SK-N-MC (cell line): Measurements from ENCODE around the gene CCDC50.

Experiments used
- DNase-seq: peaks from one replicate; pipeline ENCODE4 v3.0.0-alpha.2; 2011; ENCODE audit warnings: low read depth, low spot score
- H3K27ac ChIP-seq: fragments of 200-600 bp; sonication (generic); 2 replicates; pipeline ENCODE4 v1.5.1; 2016; ENCODE audit warnings: mixed run types
- H3K36me3 ChIP-seq: fragments of 200-600 bp; sonication (generic); 2 replicates; pipeline ENCODE4 v1.6.1; 2017; ENCODE audit warnings: antibody characterized with exemption, low read length, mixed read lengths; ENCODE audit not compliant: insufficient read depth
- H3K4me3 ChIP-seq: fragments of 200-600 bp; sonication (generic); 2 replicates; pipeline ENCODE4 v1.5.1; 2016
- H3K9ac ChIP-seq: fragments of 200-600 bp; sonication (generic); 2 replicates; pipeline ENCODE4 v1.8.0; 2017; ENCODE audit warnings: mixed run types, mixed read lengths; ENCODE audit not compliant: insufficient read length
- H3K9me3 ChIP-seq: fragments of 200-600 bp; sonication (generic); 2 replicates; pipeline ENCODE4 v1.6.1; 2017; ENCODE audit warnings: low read depth, mild to moderate bottlenecking, antibody characterized with exemption, low read length, moderate library complexity, mixed read lengths
- EZH2 ChIP-seq: fragments of 200-600 bp; sonication (generic); IDR thresholded peaks from one replicate; pipeline ENCODE4 v1.6.1; 2017; ENCODE audit warnings: antibody characterized with exemption
- FOXP2 ChIP-seq: optimal IDR thresholded peaks from 2 replicates; pipeline ENCODE3; 2011; ENCODE audit warnings: mild to moderate bottlenecking, moderate library complexity; ENCODE audit not compliant: insufficient read depth; ENCODE audit errors: extremely low read length, control extremely low read depth
- POLR2AphosphoS5 ChIP-seq: IDR thresholded peaks from 2 replicates; pipeline ENCODE4 v1.6.1; 2012; ENCODE audit warnings: mild to moderate bottlenecking, low read depth, low read length, borderline replicate concordance

CCDC50 gene

DNA sequence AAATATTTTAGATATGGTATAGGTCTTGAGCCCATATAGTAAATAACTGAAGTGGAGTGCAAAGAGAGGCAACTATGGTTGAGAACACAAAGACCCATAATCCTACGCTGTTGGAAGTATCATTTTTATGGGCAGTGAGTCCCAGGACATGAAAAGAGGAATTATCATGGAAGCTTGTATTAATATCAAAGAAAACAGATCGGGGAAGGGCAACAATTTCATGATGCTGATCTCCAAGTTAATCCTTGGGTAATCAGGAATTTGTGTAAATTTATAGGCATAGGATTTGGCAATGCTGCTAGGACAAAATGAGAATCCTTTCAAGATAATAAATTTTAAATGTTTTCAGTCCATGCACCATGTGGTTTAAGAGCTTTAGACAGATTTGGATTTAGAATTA lies 91.6 kb downstream of the CCDC50 start:
- Histone ChIP-seq H3K36me3 (no peaks in the 10 kb centered on the region), H3K27ac (no peak overlapping the region), H3K9ac (no peak overlapping the region), H3K9me3 (no peaks in the 10 kb centered on the region), H3K4me3 (no peak overlapping the region)
- DNase-seq = no peak
- TF ChIP-seq FOXP2 (no peak), POLR2AphosphoS5 (no peak), EZH2 (no peak)

DNA sequence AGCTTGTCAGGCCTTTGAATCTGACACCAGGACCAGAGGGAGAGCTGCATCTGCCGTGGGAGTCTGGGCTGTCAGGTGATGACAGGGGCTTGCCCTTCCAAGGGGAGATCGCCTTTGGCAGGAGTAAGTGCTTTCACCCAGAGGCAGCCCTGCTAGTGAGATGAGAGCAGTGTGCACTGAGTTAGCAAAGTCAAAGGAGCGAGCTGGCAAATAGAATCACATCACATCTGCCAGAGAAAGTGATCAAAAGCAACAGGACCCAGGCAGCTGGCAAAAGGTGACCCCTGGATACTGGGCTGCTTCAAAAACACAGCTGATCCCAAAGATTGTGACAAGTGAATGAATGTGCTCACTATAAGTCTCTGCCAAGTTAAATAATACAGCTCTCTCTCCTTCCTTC lies 95.7 kb downstream of the CCDC50 start:
- Histone ChIP-seq H3K27ac (no peak overlapping the region), H3K9me3 (no peaks in the 10 kb centered on the region), H3K36me3 (no peaks in the 10 kb centered on the region), H3K4me3 (no peak overlapping the region), H3K9ac (no peak overlapping the region)
- DNase-seq = no peak
- TF ChIP-seq FOXP2 (no peak), EZH2 (no peak), POLR2AphosphoS5 (no peak)

DNA sequence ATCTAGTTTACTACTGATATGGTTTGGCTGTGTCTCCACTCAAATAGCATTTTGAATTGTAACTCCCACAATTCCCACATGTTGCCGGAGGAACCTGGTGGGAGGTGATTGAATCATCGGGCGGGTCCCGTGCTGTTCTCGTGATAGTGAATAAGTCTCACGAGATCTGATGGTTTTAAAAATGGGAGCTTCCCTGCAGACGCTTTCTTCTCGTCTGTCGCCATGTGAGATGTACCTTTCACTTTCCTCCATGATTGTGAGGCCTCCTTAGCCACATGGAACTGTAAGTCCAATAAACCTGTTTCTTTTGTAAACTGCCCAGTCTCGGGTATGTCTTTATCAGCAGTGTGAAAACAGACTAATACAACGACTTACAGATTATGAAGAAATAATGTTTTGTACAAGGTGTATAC lies 96.1 kb downstream of the CCDC50 start:
- TF ChIP-seq POLR2AphosphoS5 (no peak), EZH2 (no peak)
- Histone ChIP-seq H3K27ac (no peak overlapping the region), H3K4me3 (no peak overlapping the region), H3K36me3 (no peaks in the 10 kb centered on the region), H3K9me3 (no peaks in the 10 kb centered on the region), H3K9ac (no peak overlapping the region)
- no peak for DNase-seq

DNA sequence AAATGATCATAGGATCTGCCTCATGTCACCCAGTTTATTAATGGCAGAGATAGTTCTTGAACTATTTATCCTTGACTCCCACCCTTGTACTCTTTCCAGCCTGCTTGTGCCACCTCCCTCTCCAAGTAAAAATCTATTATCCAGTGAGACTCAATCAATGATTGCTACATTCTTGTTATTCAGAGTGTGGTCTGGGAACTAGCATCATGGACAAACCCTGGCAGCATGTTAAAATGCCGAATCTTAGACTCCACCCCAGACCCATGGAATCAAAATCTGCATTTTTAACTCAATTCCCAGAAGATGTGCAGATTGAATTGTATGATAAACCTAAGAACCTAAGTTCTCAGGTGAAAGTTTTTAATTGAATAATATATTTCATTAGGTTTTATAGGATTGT lies 97.1 kb downstream of the CCDC50 start:
- no peak for DNase-seq
- no peak for TF ChIP-seq EZH2
- Histone ChIP-seq H3K36me3 (no peaks in the 10 kb centered on the region), H3K27ac (no peak overlapping the region), H3K9me3 (no peaks in the 10 kb centered on the region), H3K9ac (no peak overlapping the region), H3K4me3 (no peak overlapping the region)

DNA sequence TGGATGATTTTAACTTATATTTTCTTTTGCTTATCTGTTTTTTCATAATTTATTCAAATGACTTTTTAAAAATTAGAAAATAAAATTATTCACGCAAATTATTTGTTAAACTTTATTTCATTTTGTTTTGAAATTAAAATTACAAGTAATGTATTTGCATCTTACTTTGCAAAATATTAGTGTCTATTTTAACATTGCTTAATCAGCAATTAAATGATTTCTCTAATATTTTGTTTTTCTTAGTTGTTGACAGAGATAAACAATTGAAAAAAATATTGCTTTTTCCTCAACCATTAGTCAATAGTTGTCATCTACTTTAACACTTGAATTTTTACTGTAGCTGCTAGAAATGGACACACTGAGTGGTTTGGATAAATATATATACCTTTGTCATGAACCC lies 99.0 kb downstream of the CCDC50 start:
- TF ChIP-seq POLR2AphosphoS5 (no peak), EZH2 (no peak)
- Histone ChIP-seq H3K4me3 (no peak overlapping the region), H3K27ac (no peak overlapping the region), H3K9me3 (no peaks in the 10 kb centered on the region), H3K36me3 (no peaks in the 10 kb centered on the region), H3K9ac (no peak overlapping the region)
- no peak for DNase-seq

DNA sequence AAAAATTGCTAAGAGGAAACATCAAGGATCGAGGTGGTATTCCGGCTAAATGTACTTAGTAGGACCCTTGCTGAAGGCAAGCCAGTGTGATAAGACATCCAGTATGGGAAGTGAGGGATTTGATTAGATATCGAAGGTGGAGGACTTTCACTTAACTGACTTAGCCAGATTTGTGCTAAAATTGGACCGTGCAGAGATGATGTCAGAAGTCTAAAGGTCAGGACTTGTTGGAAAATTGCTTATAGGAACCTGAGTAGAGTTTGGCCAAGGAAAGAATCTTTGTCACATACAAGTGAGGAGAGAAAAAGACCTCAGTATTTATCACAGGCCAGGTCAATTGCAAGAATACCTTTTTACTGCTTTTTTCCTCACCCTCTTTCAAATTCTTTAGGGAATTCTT lies 100.9 kb downstream of the CCDC50 start:
- TF ChIP-seq FOXP2 (no peak), EZH2 (no peak), POLR2AphosphoS5 (no peak)
- Histone ChIP-seq H3K9ac (no peak overlapping the region), H3K27ac (no peak overlapping the region)

DNA sequence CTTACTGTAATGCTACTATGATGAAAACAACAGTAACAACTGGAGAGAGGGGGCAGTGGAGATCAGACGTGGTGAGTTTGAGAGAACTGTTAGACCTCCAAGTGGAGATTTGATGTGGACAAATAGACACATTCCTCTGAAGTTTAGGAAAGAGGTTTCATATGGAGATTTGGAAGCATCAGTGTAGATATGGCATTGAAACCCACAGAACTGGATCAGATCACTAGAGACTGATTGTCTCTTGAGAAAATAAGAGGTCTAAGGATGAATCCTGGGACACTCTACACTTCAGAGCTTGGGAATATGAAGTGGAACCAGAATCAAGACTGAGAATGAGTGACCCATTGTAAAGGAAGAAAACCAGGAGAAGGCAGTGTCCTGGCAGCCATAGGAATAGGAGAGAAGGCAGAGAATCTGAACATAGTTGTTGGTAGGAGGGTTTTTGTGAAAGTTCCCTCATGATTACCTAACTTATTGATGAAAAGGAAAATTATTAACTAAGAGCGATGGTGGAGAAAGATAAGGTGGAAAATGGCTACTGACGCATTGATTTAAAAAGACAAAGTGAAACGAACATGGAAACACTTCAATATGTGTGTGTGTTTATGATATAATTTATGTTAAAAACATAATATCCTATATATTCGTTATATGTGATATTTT lies 102.1 kb downstream of the CCDC50 start:
- H3K9ac ChIP-seq = no peak overlapping the region
- TF ChIP-seq EZH2 (no peak), POLR2AphosphoS5 (no peak), FOXP2 (no peak)
- H3K4me3 ChIP-seq = no peak overlapping the region
- no peaks in the 10 kb centered on the region for H3K36me3 ChIP-seq
- no peaks in the 10 kb centered on the region for H3K9me3 ChIP-seq
- no peak for DNase-seq
- H3K27ac ChIP-seq = no peak overlapping the region

More for the DNA sequence above, 100.9 kb downstream of the CCDC50 start:
- no peaks in the 10 kb centered on the region for H3K36me3 ChIP-seq
- DNase-seq = no peak
- H3K4me3 ChIP-seq = no peak overlapping the region
- no peaks in the 10 kb centered on the region for H3K9me3 ChIP-seq

DNA sequence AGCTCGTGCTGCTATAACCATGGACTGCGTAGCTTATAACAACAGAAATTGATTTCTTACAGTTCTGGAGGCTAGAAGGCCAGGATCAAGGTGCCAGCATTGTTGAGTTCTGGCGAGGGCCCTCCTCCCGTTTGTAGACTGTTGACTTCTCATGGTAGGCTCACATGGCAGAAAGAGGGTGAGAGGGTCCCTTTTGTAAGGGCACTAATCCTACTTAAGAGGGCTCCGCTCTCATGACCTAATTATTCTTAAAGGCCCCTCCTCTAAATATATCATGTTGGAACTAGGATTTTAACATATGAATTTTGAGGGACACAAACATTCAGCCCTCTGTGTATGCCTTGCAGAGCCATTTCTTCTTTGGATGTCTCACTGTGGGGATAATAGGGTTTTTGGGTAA lies 103.0 kb downstream of the CCDC50 start:
- H3K9me3 ChIP-seq = no peaks in the 10 kb centered on the region
- no peak overlapping the region for H3K9ac ChIP-seq
- H3K4me3 ChIP-seq = no peak overlapping the region
- TF ChIP-seq EZH2 = no peak
- TF ChIP-seq FOXP2 = no peak
- no peak for TF ChIP-seq POLR2AphosphoS5
- DNase-seq = no peak
- H3K27ac ChIP-seq = no peak overlapping the region
- no peaks in the 10 kb centered on the region for H3K36me3 ChIP-seq

DNA sequence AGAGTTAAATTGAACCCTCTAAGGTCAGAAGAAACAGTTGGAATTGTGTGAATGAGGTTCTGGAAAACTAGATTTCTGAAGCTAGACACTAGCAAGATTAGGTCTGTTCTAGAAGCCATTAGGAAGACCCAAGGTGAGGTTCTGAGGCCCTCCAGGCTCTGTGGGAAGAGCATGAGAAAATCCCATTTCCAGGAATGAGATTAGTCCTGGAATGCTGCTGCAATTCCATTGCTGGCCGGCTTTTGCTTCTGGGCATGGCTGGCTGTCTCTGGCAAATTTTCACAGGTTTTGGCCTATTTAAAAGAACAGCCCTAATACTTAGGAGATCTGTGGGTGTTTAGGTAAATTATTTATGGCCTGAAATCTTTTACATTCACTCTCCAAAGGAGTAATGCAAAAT lies 104.8 kb downstream of the CCDC50 start:
- H3K9ac ChIP-seq = no peak overlapping the region
- H3K9me3 ChIP-seq = no peaks in the 10 kb centered on the region
- no peak overlapping the region for H3K27ac ChIP-seq
- DNase-seq = no peak
- no peak for TF ChIP-seq EZH2
- no peak for TF ChIP-seq FOXP2
- no peak for TF ChIP-seq POLR2AphosphoS5
- no peak overlapping the region for H3K4me3 ChIP-seq
- H3K36me3 ChIP-seq = no peaks in the 10 kb centered on the region
